Stimulated activated CD4-positive, alpha-beta T cell treated with anti-CD3 and anti-CD28 coated beads, TNF-alpha, amount 100 ng/mL, for 4 hours (primary cell): ENCODE results near the gene POU6F2.
"Not testable (repeated sequence)": the region's sequence is repeated elsewhere in the genome, so short reads cannot be mapped to it uniquely, and the experiment has no call there.

Experiments used
- DNase-seq, 3 experiments: peaks; one replicate each; pipeline ENCODE4 v3.0.0-alpha.2; 2020; ENCODE audit warnings: low read depth in 3 of 3

The POU6F2 gene

GRCh38 chr7:39186671-39187070 lies 209.0 kb downstream of the POU6F2 start:
- DNase-seq = no peak

GRCh38 chr7:39187130-39187529 lies 209.4 kb downstream of the POU6F2 start:
- no peak for DNase-seq

DNA sequence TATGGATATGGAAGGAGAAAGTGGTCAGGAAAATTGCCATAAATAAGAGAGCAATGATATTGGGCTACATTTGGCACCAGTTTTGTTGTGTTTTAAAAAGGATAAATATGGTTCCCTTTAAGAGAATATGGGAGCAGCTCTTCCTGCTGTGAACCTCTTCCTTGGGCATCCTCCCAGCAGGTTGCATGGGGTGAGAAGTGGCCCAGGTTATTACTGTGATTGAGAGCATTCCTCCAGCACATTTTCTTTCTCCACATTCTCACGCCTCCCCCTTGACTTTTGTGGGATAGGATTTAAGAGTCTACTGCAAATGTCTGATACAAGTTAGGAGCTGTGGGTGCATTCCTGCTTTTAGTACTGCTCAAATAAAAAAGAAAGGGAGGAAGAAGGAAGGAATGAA lies 214.8 kb downstream of the POU6F2 start:
- DNase-seq = no peak

- not testable (repeated sequence) for DNase-seq
Observed at GRCh38 chr7:39194388-39194787, 216.7 kb downstream of the POU6F2 start.

DNA sequence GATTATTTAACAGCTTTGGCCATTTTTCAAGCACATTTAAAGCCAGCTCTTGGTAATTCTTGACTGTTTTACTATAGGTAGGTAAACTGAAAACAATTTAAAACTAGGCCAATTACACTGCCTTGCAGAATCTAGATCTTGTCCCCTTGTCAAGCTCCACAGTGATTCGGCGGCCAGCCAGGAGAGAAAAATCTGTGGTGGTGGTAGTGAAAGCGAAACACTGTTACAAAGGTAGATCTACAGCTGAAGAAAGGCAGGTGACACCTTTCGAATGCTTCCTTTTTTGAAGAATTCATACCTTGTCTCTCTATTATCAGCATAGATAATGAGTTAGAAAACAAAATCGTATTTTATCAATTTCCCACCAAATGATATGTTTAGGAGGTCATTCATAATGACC lies 218.3 kb downstream of the POU6F2 start:
- no peak for DNase-seq

- DNase-seq = no peak
Observed at GRCh38 chr7:39197831-39198230, 220.1 kb downstream of the POU6F2 start.

GRCh38 chr7:39198556-39198955 lies 220.8 kb downstream of the POU6F2 start:
- no peak for DNase-seq

DNA sequence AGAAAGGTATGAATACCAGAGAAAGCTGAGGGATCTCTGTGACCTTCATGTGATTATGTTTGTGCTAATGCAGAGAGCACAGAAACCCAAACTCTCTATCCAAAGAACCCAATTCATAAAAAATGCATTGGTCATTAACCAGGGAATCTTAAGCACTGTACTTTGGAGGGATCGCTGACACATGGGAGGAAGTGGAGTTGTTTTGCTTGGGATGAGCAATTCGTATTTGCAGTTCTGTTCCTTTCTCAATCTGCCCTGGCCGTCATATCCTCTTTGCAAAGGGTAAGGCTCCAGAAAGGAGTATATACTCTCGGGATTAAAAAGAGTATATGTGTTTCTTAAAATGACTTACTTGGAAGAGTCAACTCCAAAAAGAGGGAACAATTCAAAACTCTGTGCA lies 221.3 kb downstream of the POU6F2 start:
- no peak for DNase-seq

- DNase-seq = no peak
Observed at GRCh38 chr7:39199951-39200350, 222.2 kb downstream of the POU6F2 start.

DNA sequence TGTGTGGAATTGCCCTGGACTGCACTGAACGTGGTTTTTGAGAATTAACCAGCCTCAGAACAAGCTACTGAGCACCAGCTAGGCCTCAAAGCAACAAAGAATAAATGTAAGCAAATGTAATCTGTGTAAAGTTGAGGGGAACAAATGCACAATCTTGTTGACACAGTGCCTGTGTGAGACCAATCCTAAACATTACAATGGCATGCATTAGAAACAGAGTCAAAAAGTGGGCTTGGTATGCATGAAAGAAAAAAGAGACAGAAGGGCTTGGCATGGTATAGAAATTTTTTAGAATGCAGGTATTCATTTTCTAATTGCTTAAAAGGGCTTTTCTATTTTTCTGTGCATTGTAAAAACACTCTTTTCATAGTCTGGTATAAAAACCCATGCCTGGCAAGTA lies 224.3 kb downstream of the POU6F2 start:
- DNase-seq = no peak

- DNase-seq = no peak
Observed at GRCh38 chr7:39210362-39210761, 232.7 kb downstream of the POU6F2 start.

GRCh38 chr7:39211581-39211980 lies 233.9 kb downstream of the POU6F2 start:
- DNase-seq = no peak

GRCh38 chr7:39212876-39213275 lies 235.2 kb downstream of the POU6F2 start:
- no peak for DNase-seq

GRCh38 chr7:39217783-39218182 lies 240.1 kb downstream of the POU6F2 start:
- no peak for DNase-seq

- no peak for DNase-seq
Observed at GRCh38 chr7:39219869-39220268, 242.2 kb downstream of the POU6F2 start.

DNA sequence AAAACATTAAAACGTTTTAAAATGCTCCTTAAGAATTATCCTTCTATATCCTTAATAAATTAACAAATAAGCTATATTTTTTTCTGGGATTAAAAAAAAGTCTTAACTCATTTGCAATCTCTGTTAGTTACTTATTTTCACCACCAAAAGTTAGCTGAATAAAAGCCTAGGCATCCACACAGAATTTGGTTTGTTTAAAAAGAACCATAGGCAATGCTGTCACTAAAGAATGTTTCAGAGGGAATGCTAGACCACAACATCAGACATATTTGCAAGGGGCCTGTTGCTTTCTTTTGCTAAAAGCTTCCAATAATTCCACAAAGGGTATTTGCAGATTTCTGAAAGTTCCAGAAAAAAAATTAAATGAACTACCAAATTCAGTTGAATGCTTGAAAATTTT lies 244.2 kb downstream of the POU6F2 start:
- DNase-seq = no peak

DNA sequence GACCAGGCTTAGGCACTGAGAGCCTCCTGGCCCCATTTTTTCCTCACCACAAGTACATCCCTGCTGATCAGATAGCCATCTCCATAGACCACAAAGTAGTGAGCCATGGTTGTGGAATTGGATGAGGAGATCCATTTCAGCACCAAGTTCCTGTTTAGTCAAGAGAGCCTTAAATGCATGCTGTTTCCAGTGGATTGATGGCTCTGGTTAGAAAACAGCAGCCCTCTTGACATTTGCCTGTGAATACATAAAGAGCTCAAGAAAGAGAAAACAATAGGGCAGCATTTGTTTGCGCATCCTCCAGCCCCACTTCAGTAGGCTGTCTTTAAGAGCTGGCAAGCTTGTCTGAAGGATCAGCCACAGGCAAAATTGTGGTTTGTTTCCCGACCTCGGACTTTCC lies 251.2 kb downstream of the POU6F2 start:
- DNase-seq = no peak

DNA sequence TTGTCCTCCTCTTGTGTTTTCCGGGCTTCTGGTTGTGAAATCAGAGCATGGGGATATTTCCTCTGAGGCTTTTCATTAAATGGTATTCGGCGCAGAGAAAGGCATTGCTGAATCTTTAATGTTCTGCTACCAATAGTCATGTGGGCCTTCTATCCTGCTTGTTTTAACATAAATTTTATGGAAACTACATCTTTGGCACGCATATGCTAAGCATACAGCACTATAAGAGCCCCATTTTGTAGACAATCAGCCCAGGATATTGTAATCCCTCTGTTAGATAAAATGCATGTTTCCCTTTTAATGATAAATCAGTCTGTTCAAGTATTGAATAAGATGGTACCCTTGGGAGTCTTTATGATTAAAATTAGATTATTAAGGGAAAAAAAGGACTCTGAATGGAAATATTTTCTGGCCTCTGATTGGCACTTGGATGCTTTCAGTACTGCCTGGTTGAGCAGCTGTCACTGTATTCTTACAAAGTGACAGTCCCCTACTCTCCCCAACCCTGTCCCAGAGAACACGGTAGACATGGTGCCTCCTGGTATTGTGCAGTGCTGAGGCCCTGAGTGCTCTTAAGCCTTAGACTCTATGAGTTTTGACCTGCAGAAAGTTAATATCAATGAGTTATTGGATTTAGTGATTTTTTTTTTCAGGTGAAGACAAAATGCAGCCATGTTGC lies 256.3 kb downstream of the POU6F2 start:
- no peak for DNase-seq

DNA sequence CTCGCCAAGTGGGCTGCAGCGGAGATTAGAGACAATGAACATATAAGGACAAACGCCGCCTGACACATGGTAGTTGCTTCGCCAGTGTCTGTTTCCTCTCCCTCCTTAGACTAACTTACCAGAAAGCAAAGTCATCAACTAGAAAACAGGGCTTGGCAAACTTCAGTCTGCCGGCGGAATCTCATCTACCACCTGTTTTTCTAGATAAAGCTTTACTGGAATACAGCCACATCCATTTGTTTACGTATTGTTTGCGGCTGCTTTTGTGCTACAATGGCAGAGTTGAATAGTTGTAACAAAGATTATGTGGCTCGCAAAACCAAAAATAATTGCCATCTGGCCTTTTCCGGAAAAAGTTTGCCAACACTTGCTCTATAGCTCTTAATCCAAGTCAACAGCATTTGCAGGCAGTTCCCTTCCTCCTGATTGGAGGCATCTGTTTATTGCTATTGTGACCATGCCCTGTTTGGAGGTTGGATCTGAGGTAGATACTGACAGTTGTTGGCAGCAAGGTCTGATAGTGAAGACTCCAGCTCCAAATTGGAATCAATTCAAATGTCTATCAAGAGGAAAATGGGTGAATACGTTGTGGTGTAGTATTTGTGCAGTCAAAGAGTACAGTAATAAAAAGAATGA lies 260.6 kb downstream of the POU6F2 start:
- DNase-seq = no peak

GRCh38 chr7:39240864-39241263 lies 263.2 kb downstream of the POU6F2 start:
- DNase-seq = no peak

DNA sequence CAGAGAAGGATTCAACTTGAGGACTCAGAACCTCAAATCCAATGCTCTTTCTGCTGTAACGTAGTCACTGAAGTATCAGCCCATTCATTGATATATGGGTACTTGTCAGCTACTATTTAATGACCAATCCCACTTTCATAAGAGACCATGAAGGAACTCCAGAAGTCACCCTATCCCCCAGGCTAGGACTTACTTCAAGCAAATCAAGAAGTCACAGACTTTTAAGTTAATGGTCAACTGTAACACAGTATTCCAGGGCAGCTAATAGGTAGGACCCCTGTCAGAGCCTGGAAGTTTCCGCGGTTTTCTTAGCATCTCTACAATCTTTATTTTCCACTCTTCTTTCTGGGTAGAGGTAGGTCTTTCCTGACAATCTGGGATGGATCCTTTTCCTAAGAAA lies 269.9 kb downstream of the POU6F2 start:
- no peak for DNase-seq

GRCh38 chr7:39248041-39248691 lies 270.5 kb downstream of the POU6F2 start:
- no peak for DNase-seq

GRCh38 chr7:39248692-39249090 lies 271.0 kb downstream of the POU6F2 start:
- DNase-seq = no peak
